Hematopoietic multipotent progenitor cell treated with erythropoietin and hydrocortisone succinate and interleukin-3 and kit ligand, for 15 days (in vitro differentiated cells): ENCODE results near the gene RIPPLY3.

Experiments
- DNase-seq: peaks from one replicate; pipeline ENCODE4 v3.0.0-alpha.2; 2015; ENCODE audit warnings: low spot score

The RIPPLY3 gene

GRCh38 chr21:37006486-37007291, at the start of gene RIPPLY3:
Gene RIPPLY3 (plus strand): TSS chr21:37006702. CDS start chr21:37006773, 71 bp downstream.
- no peak for DNase-seq

- no peak for DNase-seq
These were observed 47.3 kb upstream of the RIPPLY3 start for GRCh38 chr21:36959020-36959835.

DNA sequence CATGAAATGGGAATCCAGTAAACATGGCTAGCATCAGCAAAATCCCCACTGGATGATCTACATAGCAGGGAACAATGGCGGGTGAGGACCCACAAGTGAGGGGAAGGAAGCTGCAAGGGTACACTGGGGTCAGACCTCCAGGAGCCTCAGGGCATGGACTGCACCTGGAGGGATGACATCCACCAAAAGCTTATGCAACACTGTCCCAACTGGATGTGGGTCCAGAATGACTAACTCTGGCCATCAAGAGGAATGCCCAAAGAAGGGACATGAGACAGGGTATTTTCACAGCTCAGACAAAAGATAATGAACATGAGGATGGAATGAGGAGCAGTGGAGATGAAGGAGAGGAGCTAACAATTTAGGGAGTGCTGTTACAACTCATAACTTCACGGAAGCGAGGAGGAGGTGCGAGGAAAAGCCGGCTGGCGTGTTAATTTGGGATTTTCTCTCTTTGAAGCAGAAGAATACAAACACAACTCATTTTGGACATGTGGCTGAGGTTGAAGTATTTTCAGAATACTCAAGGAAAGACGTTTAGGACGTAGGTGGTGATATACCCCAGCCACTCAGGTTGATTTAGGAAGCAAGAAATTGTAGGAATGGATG, 45.7 kb upstream of the RIPPLY3 start:
- DNase-seq, result no peak

DNA sequence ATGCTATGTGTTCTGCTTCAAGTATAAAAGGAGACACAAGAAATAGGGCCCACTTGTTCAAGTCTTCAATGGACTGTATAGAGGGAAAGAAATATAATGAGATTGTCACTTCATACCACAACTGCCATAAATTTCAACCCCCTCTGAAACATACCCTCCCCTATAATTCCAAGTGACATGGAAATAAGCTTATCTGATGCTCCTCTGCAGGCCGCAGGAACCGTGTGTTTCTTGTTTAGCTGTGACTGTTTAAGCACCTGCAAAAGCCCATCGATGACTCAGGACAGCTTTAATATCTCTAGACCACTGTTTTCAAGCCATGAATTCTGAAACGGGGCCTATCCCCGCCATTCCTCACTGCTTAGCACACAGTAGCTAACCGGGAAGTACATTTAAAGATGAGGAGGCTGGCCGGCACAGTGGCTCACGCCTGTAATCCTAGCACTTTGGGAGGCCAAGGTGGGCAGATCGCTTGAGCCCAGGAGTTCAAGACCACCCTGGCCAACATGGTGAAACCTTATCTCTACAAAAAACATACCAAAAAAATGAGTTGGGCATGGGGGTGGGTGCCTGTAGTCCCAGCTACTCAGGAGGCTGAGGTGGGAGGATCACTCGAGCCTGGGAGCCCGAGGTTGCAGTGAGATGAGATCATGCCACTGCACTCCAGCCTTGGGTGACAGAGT, 44.3 kb upstream of the RIPPLY3 start:
- no peak for DNase-seq

DNA sequence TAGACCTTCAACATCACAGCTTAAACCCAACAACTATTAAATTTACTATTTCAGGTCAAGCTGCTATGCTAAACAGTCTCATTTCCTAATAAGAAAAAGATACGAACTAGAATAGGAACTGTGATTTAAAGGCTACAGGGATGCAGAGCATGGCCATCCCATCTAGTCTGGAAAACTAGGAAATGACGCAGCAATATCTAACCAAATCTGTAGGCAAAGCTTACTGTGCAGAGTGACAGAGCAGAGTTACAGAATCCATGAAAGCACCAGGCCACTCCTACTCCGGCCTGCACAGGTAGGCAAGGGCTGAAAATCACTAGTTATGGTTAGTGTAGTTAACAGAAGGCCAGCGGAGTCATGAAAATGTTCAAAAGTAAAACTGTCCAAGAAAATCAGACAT, 42.1 kb upstream of the RIPPLY3 start:
- no peak for DNase-seq

- DNase-seq, result peak; percentile 10
These were observed 41.4 kb upstream of the RIPPLY3 start for GRCh38 chr21:36964827-36965719.

DNA sequence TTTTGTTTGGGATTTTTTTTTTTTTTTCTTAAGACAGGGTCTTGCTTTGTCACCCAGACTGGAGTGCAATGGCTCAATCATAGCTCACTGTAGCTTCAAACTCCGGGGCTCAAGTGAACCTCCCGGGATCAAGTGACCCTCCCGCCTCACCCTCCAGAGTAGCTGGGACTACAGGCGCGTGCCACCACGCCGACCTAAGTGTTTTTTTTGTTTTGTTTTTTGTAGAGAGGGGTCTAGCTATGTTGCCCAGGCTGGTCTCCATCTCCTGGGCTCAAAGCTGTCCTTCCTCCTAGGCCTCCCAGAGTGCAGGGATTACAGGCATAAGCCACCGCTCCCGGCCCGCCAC, 40.8 kb upstream of the RIPPLY3 start:
- no peak for DNase-seq

DNA sequence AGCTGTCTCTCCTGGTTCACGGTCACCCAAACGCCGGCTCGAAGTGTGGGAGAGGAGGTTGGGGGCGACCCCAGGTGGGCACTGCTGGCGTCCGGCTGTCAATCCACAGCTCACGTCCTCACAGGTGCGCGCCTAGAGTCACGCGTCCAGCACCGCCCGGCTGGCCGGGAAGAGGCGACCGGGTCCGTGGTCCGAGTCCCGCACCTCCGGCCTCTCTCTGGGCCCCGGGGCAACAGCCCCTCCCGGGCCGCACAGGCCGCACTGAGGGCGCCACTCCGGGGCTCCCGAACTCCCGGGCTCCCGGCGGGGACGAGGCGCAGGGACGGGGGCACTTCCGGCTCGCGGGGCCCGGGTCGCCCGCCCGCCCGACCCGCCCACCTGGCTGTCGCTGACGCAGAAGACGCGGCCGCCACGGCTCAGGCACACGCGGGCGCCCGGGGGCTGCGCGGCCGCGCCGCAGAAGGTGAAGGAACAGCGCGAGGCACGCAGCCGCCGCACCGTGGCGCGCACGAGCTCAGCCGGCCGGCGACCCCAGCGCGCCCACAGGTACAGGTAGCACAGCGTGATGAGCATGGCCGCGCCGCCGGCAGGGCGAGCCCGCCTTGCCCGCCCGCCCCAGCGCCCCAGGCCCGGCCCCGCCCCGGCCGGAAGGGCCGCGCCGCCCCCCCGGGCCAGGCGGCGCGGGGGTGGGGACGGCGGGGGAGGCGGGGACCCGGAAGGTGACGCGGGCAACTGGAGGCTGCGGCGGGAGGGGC, 40.3 kb upstream of the RIPPLY3 start, which contains the start of gene HLCS:
TSS of gene HLCS (minus strand) at position 604 of the 755 bp plus-strand sequence. CDS start at position 573, 31 bp downstream.
- peak; percentile 58 for DNase-seq

GRCh38 chr21:36966821-36967768, 39.4 kb upstream of the RIPPLY3 start:
- no peak for DNase-seq

- DNase-seq, result no peak
These were observed 38.1 kb upstream of the RIPPLY3 start for GRCh38 chr21:36968414-36968813.

- no peak for DNase-seq
These were observed 37.5 kb upstream of the RIPPLY3 start for GRCh38 chr21:36968976-36969375.

DNA sequence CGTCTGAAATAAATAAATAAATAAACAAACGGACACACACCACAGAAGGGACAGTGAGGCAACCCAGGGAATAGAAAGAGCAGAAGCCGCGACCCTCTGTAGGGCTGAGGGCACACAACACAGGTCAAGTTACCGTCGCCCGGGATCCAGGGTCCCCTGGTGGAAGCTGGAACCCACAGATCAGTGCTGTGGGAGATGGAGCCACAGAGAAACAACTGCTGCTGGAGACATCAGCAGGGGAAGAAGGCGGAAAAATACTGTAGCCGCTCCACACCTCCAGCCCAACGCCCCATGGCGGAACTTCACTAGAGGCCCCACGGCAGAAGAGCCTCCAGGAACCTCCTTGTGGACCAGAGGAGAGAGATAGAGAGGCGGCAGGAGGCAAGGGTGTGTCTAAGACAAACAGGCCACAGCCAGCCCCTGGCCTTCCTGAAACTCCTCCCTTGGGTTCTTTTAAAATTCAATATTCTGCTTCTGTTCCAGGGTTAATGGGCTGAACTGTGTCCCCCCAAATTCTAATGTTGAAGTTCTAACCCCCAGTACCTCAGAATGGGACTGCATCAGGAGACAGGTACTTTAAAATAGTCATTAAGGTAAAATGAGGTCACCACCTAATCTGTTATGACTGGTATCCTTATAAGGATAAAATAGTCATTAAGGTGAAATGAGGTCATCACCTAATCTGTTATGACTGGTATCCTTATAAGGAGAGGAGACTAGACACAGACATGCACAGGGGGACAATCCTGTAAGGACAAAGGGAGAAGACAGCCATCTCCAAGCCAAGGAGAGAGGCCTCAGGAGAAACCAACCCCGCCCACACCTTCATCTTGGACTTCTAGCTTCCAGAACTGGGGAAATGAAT, 32.3 kb upstream of the RIPPLY3 start:
- no peak for DNase-seq

GRCh38 chr21:36974851-36975192, 31.7 kb upstream of the RIPPLY3 start:
- DNase-seq, result no peak

DNA sequence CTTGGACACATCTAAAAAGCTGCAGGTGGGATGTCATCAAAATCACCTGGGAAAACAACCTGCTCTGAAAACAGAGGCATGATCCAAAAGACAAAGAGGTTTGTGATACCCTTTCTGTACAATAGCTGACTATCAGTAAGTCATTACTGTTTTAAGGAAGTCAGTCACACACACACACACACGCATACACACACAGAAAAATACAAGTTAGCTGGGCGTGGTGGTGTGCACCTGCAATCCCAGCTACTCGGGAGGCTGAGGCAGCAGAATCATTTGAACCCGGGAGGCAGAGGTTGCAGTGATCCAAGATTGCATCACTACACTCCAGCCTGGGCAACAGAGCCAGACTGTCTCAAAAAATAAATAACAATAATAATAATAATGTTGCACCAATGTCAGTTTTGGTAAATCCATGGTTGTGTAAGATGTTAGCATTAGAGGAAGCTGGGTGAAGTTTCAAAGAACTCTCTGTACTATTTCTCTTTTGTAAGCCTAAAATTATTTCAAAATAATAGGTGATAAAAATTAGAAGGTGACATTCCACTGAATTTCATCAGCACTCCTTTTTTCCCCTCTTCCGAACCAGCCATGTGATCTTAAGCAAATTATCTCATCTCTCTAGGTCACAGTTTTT, 30.2 kb upstream of the RIPPLY3 start:
- DNase-seq, result no peak

DNA sequence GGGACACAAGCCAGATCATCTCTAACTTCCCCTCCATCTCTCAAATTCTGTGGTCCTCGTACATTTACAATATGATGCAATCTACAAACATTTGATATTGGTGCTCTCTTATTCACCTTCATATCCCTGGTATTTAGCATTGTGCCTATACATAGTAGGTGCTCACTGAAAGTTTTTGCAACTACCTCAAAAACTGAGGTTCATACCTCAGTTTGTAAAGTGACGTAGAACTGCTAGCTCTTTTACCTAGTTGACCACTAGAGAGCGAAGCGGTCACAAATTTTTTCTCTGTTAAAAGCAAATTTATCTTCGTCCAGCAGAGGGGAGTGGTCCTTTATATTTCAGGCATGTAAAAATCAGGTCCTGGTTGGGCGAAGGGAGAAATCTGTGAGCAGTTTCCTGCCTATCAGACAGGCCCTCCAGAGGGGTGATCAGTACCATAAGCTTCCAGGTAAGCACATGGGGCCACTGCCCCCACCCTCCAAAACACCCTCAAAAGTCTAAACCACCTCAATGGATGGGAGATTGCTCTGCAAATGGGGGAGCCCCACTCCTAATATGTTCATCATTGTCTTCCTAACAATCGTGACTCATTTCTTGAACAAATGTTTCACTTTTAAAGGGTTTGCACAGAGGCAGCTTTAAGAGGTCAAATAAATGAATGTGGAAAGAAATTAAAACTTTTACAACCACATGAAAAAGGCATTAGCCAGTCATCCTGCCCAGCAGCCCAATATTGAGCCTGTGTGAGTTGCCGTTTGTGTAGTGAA, 29.4 kb upstream of the RIPPLY3 start:
- DNase-seq, result peak; percentile 23

GRCh38 chr21:36980280-36981048, 26.0 kb upstream of the RIPPLY3 start:
- no peak for DNase-seq
